B cell (primary cell): ENCODE measurements around the gene NAE1. TPM values are rescaled to one million over a fixed set of nuclear protein-coding genes. Genes with fewer than 3 reads are reported as not detected.

ENCODE experiments used
- ATAC-seq: fragments of 200-7000 bp; cut with Tn5 transposase; one replicate; pipeline ENCODE4 v1.10.0; 2021; ENCODE audit warnings: low read depth, mild to moderate bottlenecking, moderate number of reproducible peaks, moderate library complexity
- CTCF ChIA-PET: fragments of 350-600 bp; sonication (Branson Sonifier 250); formaldehyde crosslinking; loops from one replicate; lab custom pipeline; 2021; ENCODE audit warnings: antibody characterized with exemption, inconsistent platforms; lab: Charles Lee
- POLR2A ChIA-PET: fragments of 350-600 bp; sonication (Branson Sonifier 250); formaldehyde crosslinking; loops from one replicate; lab custom pipeline; 2021; ENCODE audit warnings: antibody characterized with exemption; lab: Charles Lee
- DNase-seq: peaks from one replicate; pipeline ENCODE4 v3.0.0; 2013
- H2AFZ ChIP-seq: 2 replicates; pipeline ENCODE4 v1.6.1; 2012; ENCODE audit warnings: mild to moderate bottlenecking, low read depth, low read length; ENCODE audit not compliant: insufficient read depth, poor library complexity, severe bottlenecking
- H3K27ac ChIP-seq, 2 donors: 1 replicate in 1 of 2; 2 replicates in 1 of 2; pipeline ENCODE4 v1.5.1; 2012 to 2013; ENCODE audit warnings: low read length in 2 of 2, mild to moderate bottlenecking in 2 of 2, moderate library complexity in 1 of 2
- H3K27me3 ChIP-seq, 4 experiments: fragments of 200-600 bp in 1 of 4; sonication (generic) in 1 of 4; replicated peaks in 1 of 4; 1 replicate in 2 of 4; 2 replicates in 2 of 4; pipeline versions ENCODE4 v1.6.1 to v1.7.0; 2013 to 2016; ENCODE audit warnings: low read length in 3 of 4, mild to moderate bottlenecking in 2 of 4, mixed read lengths in 1 of 4, moderate library complexity in 1 of 4; ENCODE audit not compliant: insufficient read depth in 4 of 4, control insufficient read depth in 3 of 4; ENCODE audit errors: control extremely low read depth in 1 of 4
- H3K36me3 ChIP-seq, 2 experiments: replicated peaks in 1 of 2; 1 replicate in 1 of 2; 2 replicates in 1 of 2; pipeline versions ENCODE4 v1.6.1 to v1.7.1; 2013; ENCODE audit warnings: low read length in 1 of 2; ENCODE audit not compliant: insufficient read depth in 2 of 2, control insufficient read depth in 1 of 2; ENCODE audit errors: control extremely low read depth in 1 of 2, extremely low read depth in 1 of 2
- H3K4me1 ChIP-seq, 2 donors: fragments of 200-600 bp in 1 of 2; sonication (generic) in 1 of 2; 1 replicate in 1 of 2; 2 replicates in 1 of 2; pipeline versions ENCODE4 v1.5.1 to v1.6.1; 2013 to 2017; ENCODE audit warnings: low read length in 2 of 2; ENCODE audit not compliant: control insufficient read depth in 2 of 2, insufficient read depth in 2 of 2
- H3K4me2 ChIP-seq: replicated peaks from 2 replicates; pipeline ENCODE3; 2012; ENCODE audit warnings: mild to moderate bottlenecking, low read depth, low read length; ENCODE audit not compliant: poor library complexity, severe bottlenecking
- H3K4me3 ChIP-seq, 5 experiments: fragments of 200-600 bp in 1 of 5; sonication (generic) in 1 of 5; 1 replicate in 3 of 5; 2 replicates in 2 of 5; pipeline versions ENCODE4 v1.5.1 to v1.7.0; 2011 to 2016; ENCODE audit warnings: low read length in 4 of 5, mild to moderate bottlenecking in 4 of 5, low read depth in 2 of 5, control low read depth in 1 of 5, moderate library complexity in 1 of 5; ENCODE audit not compliant: insufficient read depth in 1 of 5; ENCODE audit errors: control extremely low read depth in 1 of 5, extremely low read depth in 1 of 5
- H3K79me2 ChIP-seq: fragments of 200-600 bp; sonication (generic); one replicate; pipeline ENCODE4 v1.6.0; 2016; ENCODE audit warnings: low read length; ENCODE audit not compliant: control insufficient read depth, insufficient read depth
- H3K9ac ChIP-seq: fragments of 200-600 bp; sonication (generic); 2 replicates; pipeline ENCODE4 v1.6.1; 2017; ENCODE audit warnings: mild to moderate bottlenecking, low read length, moderate library complexity
- H3K9me3 ChIP-seq, 3 donors: one replicate each; pipeline versions ENCODE4 v1.6.1 to v1.7.1; 2013; ENCODE audit warnings: low read length in 2 of 3; ENCODE audit not compliant: control insufficient read depth in 2 of 3, insufficient read depth in 1 of 3; ENCODE audit errors: control extremely low read depth in 1 of 3
- H4K20me1 ChIP-seq: 2 replicates; pipeline ENCODE4 v1.6.0; 2012; ENCODE audit warnings: mild to moderate bottlenecking, low read length; ENCODE audit not compliant: insufficient read depth, control insufficient read depth, poor library complexity, severe bottlenecking
- H3K27ac Mint-ChIP-seq: one replicate; pipeline ENCODE4 v1.8.0; 2021; ENCODE audit warnings: mixed read lengths
- H3K27me3 Mint-ChIP-seq: one replicate; pipeline ENCODE4 v1.8.0; 2021; ENCODE audit warnings: mixed read lengths
- H3K4me1 Mint-ChIP-seq: one replicate; pipeline ENCODE4 v1.8.0; 2021; ENCODE audit warnings: mixed read lengths
- H3K4me3 Mint-ChIP-seq: one replicate; pipeline ENCODE4 v1.8.0; 2021; ENCODE audit warnings: mixed read lengths
- H3K9me3 Mint-ChIP-seq: one replicate; pipeline ENCODE4 v1.8.0; 2022; ENCODE audit warnings: mixed read lengths; ENCODE audit not compliant: insufficient read depth
- EZH2 ChIP-seq: IDR thresholded peaks from 2 replicates; pipeline ENCODE4 v1.6.1; 2012; ENCODE audit warnings: borderline replicate concordance, low read depth, mild to moderate bottlenecking, moderate library complexity, low read length; ENCODE audit not compliant: insufficient read depth, poor library complexity, severe bottlenecking
- WGBS: methylation state at CpG from one replicate; pipeline ENCODE4 v1.1.5; 2013; ENCODE audit warnings: missing lambda C conversion rate; ENCODE audit not compliant: insufficient coverage; 5-methylcytosine and 5-hydroxymethylcytosine counted together
- intact Hi-C: fragments of 100-400 bp; cut with micrococcal nuclease; formaldehyde crosslinking; loops from one replicate; pipeline ENCODE4 v1.10.0; 2022
- polyA plus RNA-seq: library from polyadenylated mRNA; depleted of rRNA; stranded (reverse); fragments of >200 nt; gene quantifications from 2 replicates; pipeline ENCODE4 v1.2.3, GENCODE V29; 2012
- total RNA-seq, 2 donors: library from RNA; stranded (reverse); fragments of 120-200 nt in 1 of 2; gene quantifications; 1 replicate in 1 of 2; 2 replicates in 1 of 2; pipeline versions ENCODE4 v1.2.3 to v1.2.4, GENCODE V29; 2013 to 2022
- TF ChIP-seq, protein P1 (sequence below): fragments of 200-600 bp; IDR thresholded peaks from one replicate; pipeline ENCODE4 v1.8.0; 2022; ENCODE audit warnings: antibody characterized with exemption, mild to moderate bottlenecking

Gene NAE1
- total and polyA plus RNA-seq, 2 donors (not counting 1 experiment from before 2014, with no cell fraction given), result 19.3 to 57.6 TPM

GRCh38 chr16:66869424-66869823 lies 38.6 kb upstream of the NAE1 start:
- ChIA-PET CTCF (interaction anchor here (0.7 to 4.9 kb wide), 9 partner anchors 9 to 464 kb away, joined by 3 to 87 read pairs (median 15); partner anchors contain the start of genes NAE1 and PDP2), POLR2A (no interaction called here)
- WGBS, result 100% methylated on average over 1 of the region's 1 CpG
- Histone ChIP-seq H3K4me3 (no peak overlapping the region), H3K9ac (no peak overlapping the region), H3K9me3 (no peaks in the 10 kb centered on the region), H3K27ac (no peak overlapping the region), H3K27me3 (peaks cover 0 to 6% (median 0%) of the 10 kb centered on the region in 4 experiments), H3K4me1 (peaks cover 7 to 11% of the 10 kb centered on the region in 2 donors), H3K79me2 (no peaks in the 10 kb centered on the region), H2AFZ (no peak overlapping the region), H4K20me1 (no peaks in the 10 kb centered on the region), H3K36me3 (no peaks in the 10 kb centered on the region), H3K4me2 (no peak overlapping the region)
- no peak overlapping the region for H3K4me3 Mint-ChIP-seq
- TF ChIP-seq, protein P1, sequence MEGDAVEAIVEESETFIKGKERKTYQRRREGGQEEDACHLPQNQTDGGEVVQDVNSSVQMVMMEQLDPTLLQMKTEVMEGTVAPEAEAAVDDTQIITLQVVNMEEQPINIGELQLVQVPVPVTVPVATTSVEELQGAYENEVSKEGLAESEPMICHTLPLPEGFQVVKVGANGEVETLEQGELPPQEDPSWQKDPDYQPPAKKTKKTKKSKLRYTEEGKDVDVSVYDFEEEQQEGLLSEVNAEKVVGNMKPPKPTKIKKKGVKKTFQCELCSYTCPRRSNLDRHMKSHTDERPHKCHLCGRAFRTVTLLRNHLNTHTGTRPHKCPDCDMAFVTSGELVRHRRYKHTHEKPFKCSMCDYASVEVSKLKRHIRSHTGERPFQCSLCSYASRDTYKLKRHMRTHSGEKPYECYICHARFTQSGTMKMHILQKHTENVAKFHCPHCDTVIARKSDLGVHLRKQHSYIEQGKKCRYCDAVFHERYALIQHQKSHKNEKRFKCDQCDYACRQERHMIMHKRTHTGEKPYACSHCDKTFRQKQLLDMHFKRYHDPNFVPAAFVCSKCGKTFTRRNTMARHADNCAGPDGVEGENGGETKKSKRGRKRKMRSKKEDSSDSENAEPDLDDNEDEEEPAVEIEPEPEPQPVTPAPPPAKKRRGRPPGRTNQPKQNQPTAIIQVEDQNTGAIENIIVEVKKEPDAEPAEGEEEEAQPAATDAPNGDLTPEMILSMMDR, result no peak
- TF ChIP-seq EZH2, result no peak
- peaks cover 8% of the 10 kb centered on the region for H3K27me3 Mint-ChIP-seq
- no peak for DNase-seq
- intact Hi-C loops, result loop anchor here (5.0 kb wide), 1 partner anchor 307 kb away; no protein-coding TSS in a partner anchor
- no peak for ATAC-seq
- peaks cover 14% of the 10 kb centered on the region for H3K4me1 Mint-ChIP-seq
- no peaks in the 10 kb centered on the region for H3K9me3 Mint-ChIP-seq
- H3K27ac Mint-ChIP-seq, result no peak overlapping the region

DNA sequence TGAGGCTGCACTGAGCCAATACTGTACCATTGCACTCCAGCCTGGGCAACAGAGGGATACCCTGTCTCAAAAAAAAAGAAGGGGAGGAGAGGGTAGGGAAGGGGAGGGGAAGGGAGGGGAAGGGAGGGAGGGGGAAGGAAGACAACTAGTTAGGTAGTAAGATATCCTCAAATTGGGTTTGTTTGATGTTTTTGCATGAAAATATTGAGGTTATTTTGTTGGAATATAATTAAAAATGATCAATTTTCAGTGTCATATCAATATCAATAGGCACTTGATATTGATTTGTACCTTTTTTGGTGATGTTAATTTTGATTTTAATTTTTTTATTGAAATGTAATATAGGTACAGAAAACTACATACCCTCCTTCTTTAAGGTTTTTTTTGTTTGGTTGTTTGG lies 32.9 kb upstream of the NAE1 start:
- H3K9me3 Mint-ChIP-seq, result no peaks in the 10 kb centered on the region
- H3K4me1 ChIP-seq, result no peaks in the 10 kb centered on the region
- no peaks in the 10 kb centered on the region for H4K20me1 ChIP-seq
- H3K27ac ChIP-seq, result no peak overlapping the region
- no peak overlapping the region for H3K4me3 Mint-ChIP-seq
- CTCF ChIA-PET, result interaction anchor here (0.8 to 1.6 kb wide), 2 partner anchors 9 kb away, joined by 3 to 4 read pairs; no protein-coding TSS in a partner anchor
- no peak for TF ChIP-seq EZH2
- TF ChIP-seq, protein P1, result no peak
- no peaks in the 10 kb centered on the region for H3K4me1 Mint-ChIP-seq
- no peak overlapping the region for H3K9ac ChIP-seq
- intact Hi-C loops, result no loop called here
- H3K4me2 ChIP-seq, result no peak overlapping the region
- no peak overlapping the region for H2AFZ ChIP-seq
- no peaks in the 10 kb centered on the region for H3K9me3 ChIP-seq
- no peaks in the 10 kb centered on the region for H3K36me3 ChIP-seq
- no peak overlapping the region for H3K27ac Mint-ChIP-seq
- DNase-seq (no peak), ATAC-seq (no peak)
- no peaks in the 10 kb centered on the region for H3K79me2 ChIP-seq
- H3K27me3 Mint-ChIP-seq, result peaks cover 5% of the 10 kb centered on the region
- peaks cover 0 to 6% (median 0%) of the 10 kb centered on the region in 4 experiments for H3K27me3 ChIP-seq
- no peak overlapping the region for H3K4me3 ChIP-seq
- POLR2A ChIA-PET, result no interaction called here
